ENCODE data around the gene THBD. TPM values are rescaled to one million over a fixed set of nuclear protein-coding genes. Genes with fewer than 3 reads are reported as not detected.

The THBD gene
- total RNA-seq, 2 donors from 2014 or later: 6.6 to 88.4 TPM

GRCh38 chr20:23005776-23006175 is 43.7 kb downstream of the THBD start:
- Histone ChIP-seq H3K4me3 (no peak overlapping the region), H3K4me1 (replicated peaks) (no peaks in the 10 kb centered on the region), H3K9me3 (no peaks in the 10 kb centered on the region), H3K27ac (no peak overlapping the region), H3K36me3 (no peaks in the 10 kb centered on the region), H3K27me3 (replicated peaks; ENCODE audit: insufficient read depth) (no peaks in the 10 kb centered on the region)
- intact Hi-C loops (cut with DNase I): no loop called here
- TF ChIP-seq POLR2A (IDR thresholded peaks at IDR 0.05): no peak
- TF ChIP-seq POLR2AphosphoS5 (IDR thresholded peaks at IDR 0.05): no peak
- TF ChIP-seq CTCF (IDR thresholded peaks at IDR 0.05): no peak
- no peak for DNase-seq (ENCODE audit: low spot score)

DNA sequence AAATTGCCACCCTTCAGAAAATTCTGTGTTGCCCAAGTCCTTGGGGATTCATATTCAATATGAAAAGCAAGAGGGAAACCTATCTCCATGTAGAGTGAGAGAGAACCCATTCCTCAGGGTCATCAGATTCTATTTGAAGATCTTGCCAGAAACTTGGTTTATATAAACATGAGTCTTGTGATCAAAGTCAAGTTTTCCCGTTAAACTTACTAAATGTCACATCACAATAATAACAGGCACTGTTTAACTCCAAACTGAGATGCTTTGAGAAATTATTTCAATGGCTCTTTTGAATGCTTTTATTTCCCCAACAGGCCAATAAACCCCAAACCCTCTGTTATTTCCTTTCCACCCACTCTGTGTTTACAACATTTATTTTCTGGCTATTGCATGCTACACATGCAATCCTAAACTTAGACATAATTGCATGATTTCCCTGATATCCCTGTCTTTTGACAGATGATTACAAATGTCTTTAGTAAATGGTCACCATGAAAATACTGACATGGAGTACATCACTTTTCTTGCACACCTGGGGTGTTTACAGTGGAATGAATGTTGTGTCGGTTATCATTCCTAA is 45.5 kb downstream of the THBD start:
- intact Hi-C loops (cut with DNase I): no loop called here
- Histone ChIP-seq H3K4me3 (no peak overlapping the region), H3K4me1 (replicated peaks) (peaks cover 2% of the 10 kb centered on the region), H3K9me3 (no peaks in the 10 kb centered on the region), H3K27ac (no peak overlapping the region), H3K36me3 (no peaks in the 10 kb centered on the region), H3K27me3 (replicated peaks; ENCODE audit: insufficient read depth) (no peaks in the 10 kb centered on the region)
- 39% methylated on average over 2 of the region's 2 CpGs for WGBS
- DNase-seq (ENCODE audit: low spot score): no peak
- TF ChIP-seq POLR2A (IDR thresholded peaks at IDR 0.05) (no peak), POLR2AphosphoS5 (IDR thresholded peaks at IDR 0.05) (no peak), CTCF (IDR thresholded peaks at IDR 0.05) (no peak)

GRCh38 chr20:23003077-23003635 is 46.3 kb downstream of the THBD start:
- no peaks in the 10 kb centered on the region for H3K9me3 ChIP-seq
- H3K4me3 ChIP-seq: no peak overlapping the region
- peaks cover 2% of the 10 kb centered on the region for H3K4me1 ChIP-seq (replicated peaks)
- intact Hi-C loops (cut with DNase I): no loop called here
- TF ChIP-seq CTCF (IDR thresholded peaks at IDR 0.05) (no peak), POLR2AphosphoS5 (IDR thresholded peaks at IDR 0.05) (no peak), POLR2A (IDR thresholded peaks at IDR 0.05) (no peak)
- 100% methylated on average over 1 of the region's 1 CpG for WGBS
- H3K27me3 ChIP-seq (replicated peaks; ENCODE audit: insufficient read depth): no peaks in the 10 kb centered on the region
- H3K27ac ChIP-seq: no peak overlapping the region
- DNase-seq (ENCODE audit: low spot score): no peak
- no peaks in the 10 kb centered on the region for H3K36me3 ChIP-seq

- intact Hi-C loops (cut with DNase I): no loop called here
- Histone ChIP-seq H3K27me3 (replicated peaks; ENCODE audit: insufficient read depth) (no peaks in the 10 kb centered on the region), H3K4me1 (replicated peaks) (peaks cover 2% of the 10 kb centered on the region), H3K27ac (no peak overlapping the region), H3K9me3 (no peaks in the 10 kb centered on the region), H3K4me3 (no peak overlapping the region), H3K36me3 (no peaks in the 10 kb centered on the region)
- TF ChIP-seq POLR2A (IDR thresholded peaks at IDR 0.05) (no peak), CTCF (IDR thresholded peaks at IDR 0.05) (no peak), POLR2AphosphoS5 (IDR thresholded peaks at IDR 0.05) (no peak)
- DNase-seq (ENCODE audit: low spot score): no peak
- WGBS: 95% methylated on average over 6 of the region's 6 CpGs
These were observed 47.2 kb downstream of the THBD start for GRCh38 chr20:23002276-23002675.

GRCh38 chr20:23000232-23000947 is 49.1 kb downstream of the THBD start:
- Histone ChIP-seq H3K4me1 (replicated peaks) (peaks cover 2% of the 10 kb centered on the region), H3K27ac (no peak overlapping the region), H3K9me3 (no peaks in the 10 kb centered on the region), H3K4me3 (no peak overlapping the region), H3K36me3 (no peaks in the 10 kb centered on the region), H3K27me3 (replicated peaks; ENCODE audit: insufficient read depth) (no peaks in the 10 kb centered on the region)
- intact Hi-C loops (cut with DNase I): no loop called here
- 31% methylated on average over 6 of the region's 6 CpGs for WGBS
- DNase-seq (ENCODE audit: low spot score): no peak
- peak; percentile 31 for TF ChIP-seq POLR2AphosphoS5 (IDR thresholded peaks at IDR 0.05)
- TF ChIP-seq CTCF (IDR thresholded peaks at IDR 0.05): no peak

Measured in prostate gland (tissue), 2 donors.